Neural progenitor cell (in vitro differentiated cells): ENCODE data around the gene SIL1.

Experiments used
- CTCF ChIP-seq: fragments of 200-600 bp; sonication (generic); IDR thresholded peaks from 2 replicates; pipeline ENCODE4 v1.5.1; 2017; ENCODE audit warnings: antibody characterized with exemption, mild to moderate bottlenecking
- EZH2 ChIP-seq: fragments of 200-600 bp; sonication (generic); IDR thresholded peaks from 2 replicates; pipeline ENCODE4 v1.6.1; 2017; ENCODE audit warnings: antibody characterized with exemption, mild to moderate bottlenecking, moderate library complexity

GRCh38 chr5:138978080-138978479 is 220.1 kb downstream of the SIL1 start:
- TF ChIP-seq EZH2, result no peak
- no peak for TF ChIP-seq CTCF
